H1 (cell line): Measurements from ENCODE around the gene RAB26. TPM values are rescaled to one million over a fixed set of nuclear protein-coding genes. Genes with fewer than 3 reads are reported as not detected.
A peak's percentile ranks its signal among the peaks of the same experiment; 100 is the strongest.

ENCODE experiments used
- CTCF ChIA-PET: fragments of 300-600 bp; sonication (Branson Sonifier 250); formaldehyde crosslinking; loops from one replicate; lab custom pipeline; 2021; ENCODE audit not compliant: partially characterized antibody; lab: Charles Lee
- POLR2A ChIA-PET: fragments of 300-600 bp; sonication (Branson Sonifier 250); formaldehyde crosslinking; loops from one replicate; lab custom pipeline; 2021; ENCODE audit warnings: inconsistent platforms; ENCODE audit not compliant: partially characterized antibody; lab: Charles Lee
- DNase-seq, 2 experiments: peaks; one replicate each; pipeline versions ENCODE4 v3.0.0 to v3.0.0-alpha.2; 2010 to 2022; ENCODE audit warnings: low spot score in 2 of 2, low read depth in 1 of 2, mixed read lengths in 1 of 2
- FAIRE-seq: peaks from 2 replicates; lab custom pipeline; 2011; peaks lifted over from hg19 to GRCh38; lab: Jason Lieb, UNC
- H2AFZ ChIP-seq: 2 replicates; pipeline ENCODE4 v1.8.1; 2012; ENCODE audit warnings: low read length, inconsistent platforms
- H2AK5ac ChIP-seq: 2 replicates; pipeline ENCODE4 v1.6.1; 2013; ENCODE audit warnings: low read depth, low read length
- H2BK120ac ChIP-seq: replicated peaks from 2 replicates; pipeline ENCODE3; 2013; ENCODE audit warnings: low read depth, low read length, inconsistent platforms
- H2BK12ac ChIP-seq: 2 replicates; pipeline ENCODE4 v1.6.1; 2013; ENCODE audit warnings: low read depth, low read length
- H2BK15ac ChIP-seq: 2 replicates; pipeline ENCODE4 v1.6.1; 2013; ENCODE audit warnings: low read length
- H2BK20ac ChIP-seq: 2 replicates; pipeline ENCODE4 v1.6.1; 2013; ENCODE audit warnings: low read length
- H2BK5ac ChIP-seq: 2 replicates; pipeline ENCODE4 v1.6.1; 2013; ENCODE audit warnings: low read depth, low read length
- H3K14ac ChIP-seq: 2 replicates; pipeline ENCODE4 v1.6.1; 2013; ENCODE audit warnings: inconsistent platforms; ENCODE audit not compliant: insufficient read length
- H3K18ac ChIP-seq: 2 replicates; pipeline ENCODE4 v1.6.1; 2013; ENCODE audit warnings: low read length; ENCODE audit errors: extremely low read depth
- H3K23ac ChIP-seq: 2 replicates; pipeline ENCODE4 v1.6.1; 2013; ENCODE audit warnings: inconsistent platforms; ENCODE audit not compliant: insufficient read length
- H3K23me2 ChIP-seq: 2 replicates; pipeline ENCODE4 v1.6.1; 2013; ENCODE audit warnings: low read depth, low read length
- H3K27ac ChIP-seq: 2 replicates; pipeline ENCODE4 v1.6.1; 2011; ENCODE audit warnings: low read depth, low read length, inconsistent platforms
- H3K27me3 ChIP-seq, 4 experiments: replicated peaks in 1 of 4; 1 replicate in 1 of 4; 2 replicates in 3 of 4; pipeline versions ENCODE4 v1.6.1 to v1.8.1; 2011 to 2013; ENCODE audit warnings: low read length in 3 of 4, mild to moderate bottlenecking in 3 of 4, inconsistent platforms in 2 of 4, mixed read lengths in 2 of 4, moderate library complexity in 1 of 4; ENCODE audit not compliant: control insufficient read depth in 3 of 4, insufficient read depth in 3 of 4; ENCODE audit errors: extremely low read depth in 1 of 4
- H3K36me3 ChIP-seq, 4 experiments: 2 replicates each; pipeline versions ENCODE4 v1.6.1 to v1.8.1; 2011 to 2013; ENCODE audit warnings: mild to moderate bottlenecking in 4 of 4, low read length in 3 of 4, moderate library complexity in 2 of 4, control low read depth in 1 of 4, inconsistent platforms in 1 of 4; ENCODE audit not compliant: insufficient read depth in 4 of 4, control insufficient read depth in 2 of 4
- H3K4ac ChIP-seq: replicated peaks from 2 replicates; pipeline ENCODE3; 2013; ENCODE audit warnings: low read length, low read depth, mixed read lengths, inconsistent platforms; ENCODE audit not compliant: insufficient read length
- H3K4me1 ChIP-seq, 4 experiments: replicated peaks in 1 of 4; 1 replicate in 1 of 4; 2 replicates in 3 of 4; pipeline versions ENCODE4 v1.6.1 to v1.8.1; 2011 to 2013; ENCODE audit warnings: low read length in 3 of 4, inconsistent platforms in 2 of 4, mixed read lengths in 1 of 4; ENCODE audit not compliant: insufficient read depth in 4 of 4, control insufficient read depth in 3 of 4
- H3K4me2 ChIP-seq, 2 experiments: 2 replicates each; pipeline versions ENCODE4 v1.6.1 to v1.8.1; 2011 to 2013; ENCODE audit warnings: low read depth in 2 of 2, low read length in 2 of 2, control low read depth in 1 of 2, inconsistent platforms in 1 of 2, mild to moderate bottlenecking in 1 of 2; ENCODE audit not compliant: insufficient read depth in 1 of 2
- H3K4me3 ChIP-seq, 4 experiments: fragments of 200-600, 300-600 bp in 1 of 4; sonication (generic), shearing (Covaris generic), sonication (Bioruptor Twin) in 1 of 4; 2 replicates each; pipeline versions ENCODE4 v1.5.1 to v1.8.1; 2011 to 2016; ENCODE audit warnings: low read length in 4 of 4, low read depth in 3 of 4, control low read depth in 2 of 4, inconsistent platforms in 2 of 4, mild to moderate bottlenecking in 2 of 4, mixed read lengths in 1 of 4, moderate library complexity in 1 of 4; ENCODE audit not compliant: insufficient read depth in 2 of 4; ENCODE audit errors: extremely low read depth in 1 of 4
- H3K56ac ChIP-seq: replicated peaks from 2 replicates; pipeline ENCODE3; 2013; ENCODE audit warnings: low read depth, mild to moderate bottlenecking, mixed read lengths, low read length, inconsistent platforms; ENCODE audit not compliant: insufficient read length
- H3K79me1 ChIP-seq: 2 replicates; pipeline ENCODE4 v1.6.1; 2013; ENCODE audit warnings: low read depth, low read length, control low read depth
- H3K79me2 ChIP-seq, 2 experiments: 2 replicates each; pipeline versions ENCODE4 v1.6.1 to v1.8.1; 2012 to 2013; ENCODE audit warnings: low read length in 2 of 2, mild to moderate bottlenecking in 2 of 2, inconsistent platforms in 1 of 2; ENCODE audit not compliant: insufficient read depth in 2 of 2, control insufficient read depth in 1 of 2
- H3K9ac ChIP-seq, 4 experiments: replicated peaks in 1 of 4; 1 replicate in 1 of 4; 2 replicates in 3 of 4; pipeline versions ENCODE4 v1.6.1 to v1.8.1; 2011 to 2013; ENCODE audit warnings: low read depth in 3 of 4, low read length in 3 of 4, control low read depth in 2 of 4, mild to moderate bottlenecking in 2 of 4, moderate library complexity in 2 of 4, inconsistent platforms in 1 of 4; ENCODE audit errors: extremely low read depth in 1 of 4
- H3K9me3 ChIP-seq, 2 experiments: 2 replicates each; pipeline versions ENCODE4 v1.6.1 to v1.8.1; 2012 to 2013; ENCODE audit warnings: mild to moderate bottlenecking in 2 of 2, moderate library complexity in 2 of 2, control low read depth in 1 of 2, inconsistent platforms in 1 of 2, low read depth in 1 of 2, low read length in 1 of 2, mixed read lengths in 1 of 2; ENCODE audit not compliant: insufficient read depth in 2 of 2
- H4K20me1 ChIP-seq, 2 experiments: replicated peaks in 1 of 2; 2 replicates each; pipeline versions ENCODE3 to v1.8.1; 2011 to 2013; ENCODE audit warnings: inconsistent platforms in 2 of 2, low read length in 2 of 2, mild to moderate bottlenecking in 1 of 2; ENCODE audit not compliant: insufficient read depth in 2 of 2, control insufficient read depth in 1 of 2
- H4K5ac ChIP-seq: 2 replicates; pipeline ENCODE4 v1.6.1; 2013; ENCODE audit warnings: low read length, low read depth, mixed read lengths, inconsistent platforms; ENCODE audit not compliant: insufficient read length
- H4K8ac ChIP-seq: 2 replicates; pipeline ENCODE4 v1.8.0; 2013; ENCODE audit warnings: mild to moderate bottlenecking, moderate library complexity, low read length, inconsistent platforms; ENCODE audit not compliant: insufficient read depth; ENCODE audit errors: extremely low read depth
- H4K91ac ChIP-seq: replicated peaks from 2 replicates; pipeline ENCODE3; 2013; ENCODE audit warnings: low read length, mixed read lengths, inconsistent platforms; ENCODE audit not compliant: insufficient read length
- E2F6 ChIP-seq: IDR thresholded peaks from 2 replicates; pipeline ENCODE4 v1.6.1; 2012; ENCODE audit warnings: inconsistent platforms
- KDM1A ChIP-seq: fragments of 200-600, 300-600 bp; sonication (generic); IDR thresholded peaks from 2 replicates; pipeline ENCODE4 v1.7.1; 2016; ENCODE audit warnings: mild to moderate bottlenecking, low read length, borderline replicate concordance
- WGBS, 2 experiments: shearing (Covaris generic) in 1 of 2; methylation state at CpG; one replicate each; pipeline versions ENCODE4 v1.1.6 to v1.1.7; 2013 to 2015; ENCODE audit warnings: low lambda C conversion rate in 2 of 2, mixed read lengths in 2 of 2, inconsistent platforms in 1 of 2, low coverage in 1 of 2, missing lambda C conversion rate in 1 of 2; ENCODE audit not compliant: insufficient replicate concordance in 2 of 2, insufficient coverage in 1 of 2, insufficient read length in 1 of 2; ENCODE audit errors: extremely low coverage in 1 of 2, missing lambda C conversion rate in 1 of 2; 5-methylcytosine and 5-hydroxymethylcytosine counted together
- polyA plus RNA-seq, 7 experiments: library from polyadenylated mRNA; depleted of rRNA in 3 of 7; stranded (reverse) in 5 of 7; unstranded in 2 of 7; fragments of >200 nt in 5 of 7; fragments of 200-250 nt in 2 of 7; gene quantifications; 1 replicate in 5 of 7; 2 replicates in 1 of 7; 4 replicates in 1 of 7; pipeline versions ENCODE4 v1.2.1 to v1.2.3, GENCODE V29; 2011 to 2013; ENCODE audit warnings: missing spikeins in 2 of 7, mixed read lengths in 2 of 7
- total RNA-seq: library from RNA; stranded (reverse); fragmentation: NEBNext Ultra II Directional; extraction: Animal tissue kit (Norgen Biotek cat#: 25700); gene quantifications from 2 replicates; pipeline ENCODE4 v1.2.1, GENCODE V29; 2021

Gene RAB26
- total and polyA plus RNA-seq, 2 of the 8 experiments (the other 6 are each of a cell fraction or from before 2014, with no cell fraction given), result 4.3 to 5.4 TPM

- H2BK12ac ChIP-seq, result no peak overlapping the region
- H3K4ac ChIP-seq, result no peak overlapping the region
- no peak overlapping the region for H3K27ac ChIP-seq
- peak overlapping the region; percentile 68; the same call in 1 of the 2 replicates for H4K8ac ChIP-seq
- no peak overlapping the region for H2BK20ac ChIP-seq
- H3K9ac ChIP-seq, result no peak overlapping the region
- no peak overlapping the region for H3K23ac ChIP-seq
- no peak overlapping the region for H3K18ac ChIP-seq
- no peak overlapping the region for H4K5ac ChIP-seq
- TF ChIP-seq KDM1A (no peak), E2F6 (no peak)
- no peak overlapping the region for H4K91ac ChIP-seq
- FAIRE-seq (no peak), DNase-seq (no peak)
- peaks cover 22% of the 10 kb centered on the region for H3K79me1 ChIP-seq
- H4K20me1 ChIP-seq, result peaks cover 19 to 40% of the 10 kb centered on the region in 2 experiments
- CTCF ChIA-PET, result interaction anchor here (1.1 to 1.4 kb wide), 2 partner anchors 18 to 31 kb away, joined by 3 read pairs; no protein-coding TSS in a partner anchor
- no peaks in the 10 kb centered on the region; the same call in 1 of the 2 replicates for H3K23me2 ChIP-seq
- H3K9me3 ChIP-seq, result peaks cover 0 to 17% of the 10 kb centered on the region in 2 experiments; a peak in 1 of 4 replicates
- H2AK5ac ChIP-seq, result no peak overlapping the region
- no peak overlapping the region for H2AFZ ChIP-seq
- no peak overlapping the region for H2BK120ac ChIP-seq
- H3K14ac ChIP-seq, result no peak overlapping the region
- no peak overlapping the region for H2BK5ac ChIP-seq
- POLR2A ChIA-PET, result interaction anchor here (0.7 to 15.0 kb wide), 5 partner anchors 8 to 36 kb away, joined by 3 to 312 read pairs (median 5); partner anchors contain the start of gene TRAF7
- H2BK15ac ChIP-seq, result no peak overlapping the region
- no peak overlapping the region for H3K4me3 ChIP-seq
- no peaks in the 10 kb centered on the region for H3K27me3 ChIP-seq
- peaks cover 17 to 62% of the 10 kb centered on the region in 2 experiments for H3K79me2 ChIP-seq
- H3K4me1 ChIP-seq, result peaks cover 0 to 15% (median 8%) of the 10 kb centered on the region in 4 experiments; a peak in 3 of 7 replicates
- H3K36me3 ChIP-seq, result peaks cover 7 to 19% (median 17%) of the 10 kb centered on the region in 4 experiments; a peak in 7 of 8 replicates
- 91% methylated on average over 23 of the region's 26 CpGs; no CpG with 5 or more reads in 1 of the 2 experiments for WGBS, 2 experiments
- H3K56ac ChIP-seq, result no peak overlapping the region
- no peak overlapping the region for H3K4me2 ChIP-seq
These were observed 14.9 kb downstream of the RAB26 start for GRCh38 chr16:2163211-2163881.
